Transverse colon (tissue), 4 donors: ENCODE results near the gene NFXL1. TPM values are rescaled to one million over a fixed set of nuclear protein-coding genes. Genes with fewer than 3 reads are reported as not detected.

Experiments used
- DNase-seq: peaks from one replicate; pipeline ENCODE4 v3.0.0-alpha.2; 2019
- H3K27ac ChIP-seq, 4 donors: fragments of 200-600 bp; sonication (generic); 2 replicates each; pipeline ENCODE4 v1.5.1; 2016 to 2018; ENCODE audit warnings: inconsistent platforms in 4 of 4
- H3K27me3 ChIP-seq: fragments of 200-600 bp; sonication (generic); 2 replicates; pipeline ENCODE4 v1.5.1; 2017; ENCODE audit warnings: inconsistent platforms
- H3K36me3 ChIP-seq, 4 donors: fragments of 200-600 bp; sonication (generic); 2 replicates each; pipeline ENCODE4 v1.5.1; 2017 to 2019; ENCODE audit warnings: inconsistent platforms in 4 of 4
- H3K4me1 ChIP-seq, 4 donors: fragments of 200-600 bp; sonication (generic); 2 replicates each; pipeline ENCODE4 v1.5.1; 2017 to 2020; ENCODE audit warnings: inconsistent platforms in 4 of 4
- H3K4me3 ChIP-seq, 4 donors: fragments of 200-600 bp; sonication (generic); 1 replicate in 1 of 4; 2 replicates in 3 of 4; pipeline versions ENCODE4 v1.5.1 to v1.6.1; 2017 to 2019; ENCODE audit warnings: inconsistent platforms in 4 of 4
- H3K9me3 ChIP-seq, 2 donors: fragments of 200-600 bp; sonication (generic); 2 replicates each; pipeline ENCODE4 v1.5.1; 2017 to 2019; ENCODE audit warnings: inconsistent platforms in 2 of 2
- CTCF ChIP-seq, 5 experiments: fragments of 200-600 bp in 3 of 5; fragments of 450-650 bp in 2 of 5; sonication (generic) in 3 of 5; IDR thresholded peaks; 1 replicate in 2 of 5; 2 replicates in 3 of 5; pipeline ENCODE4 v1.5.1; 2016 to 2017; ENCODE audit warnings: antibody characterized with exemption in 5 of 5, inconsistent platforms in 3 of 5, mild to moderate bottlenecking in 2 of 5, moderate library complexity in 1 of 5
- EP300 ChIP-seq: sonication (generic); formaldehyde crosslinking; IDR thresholded peaks from one replicate; pipeline ENCODE4 v1.6.1; 2017; ENCODE audit warnings: antibody characterized with exemption, low read depth
- POLR2A ChIP-seq: fragments of 450-650 bp; IDR thresholded peaks from one replicate; pipeline ENCODE4 v1.6.1; 2016; ENCODE audit warnings: antibody characterized with exemption, mild to moderate bottlenecking, moderate library complexity
- POLR2AphosphoS5 ChIP-seq, 3 donors: sonication (generic); formaldehyde crosslinking; IDR thresholded peaks; one replicate each; pipeline ENCODE4 v1.6.1; 2016; ENCODE audit warnings: antibody characterized with exemption in 3 of 3
- WGBS, 2 donors: methylation state at CpG; one replicate each; pipeline ENCODE4 v1.1.5; 2018; ENCODE audit warnings: low coverage in 1 of 2; 5-methylcytosine and 5-hydroxymethylcytosine counted together
- in situ Hi-C, 4 donors: fragments of 200-750 bp; cut with MboI; loops; one replicate each; pipeline versions ENCODE4 v1.15.0 to v1.15.1; 2017; ENCODE audit warnings: low sequenced_read_pairs in 3 of 4, low pct_ligation_motif_present in 1 of 4, low pct_unique_long_range_greater_than_20kb in 1 of 4
- intact Hi-C: fragments of 100-400 bp; cut with DNase I; formaldehyde crosslinking; loops from one replicate; pipeline ENCODE4 v1.15.1; 2023; ENCODE audit warnings: low total_unique reads
- total RNA-seq, 4 donors: library from RNA; depleted of rRNA; stranded (reverse); fragments of >200 nt; gene quantifications; one replicate each; pipeline ENCODE4 v1.1.0, GENCODE V29; 2016

NFXL1 gene
- total RNA-seq, 4 donors from 2014 or later, result 2.0 to 22.4 (median 9.3) TPM

- Histone ChIP-seq H3K27me3 (peaks cover 24% of the 10 kb centered on the region), H3K27ac (no peak overlapping the region), H3K4me3 (no peak overlapping the region), H3K36me3 (no peaks in the 10 kb centered on the region), H3K4me1 (peaks cover 0 to 26% (median 24%) of the 10 kb centered on the region in 4 donors), H3K9me3 (peaks cover 0 to 3% of the 10 kb centered on the region in 2 donors)
- no peak for DNase-seq
- 80 to 85% methylated on average over 1 to 2 of the region's 2 CpGs for WGBS, 2 donors
- in situ Hi-C loops, result loop anchor here in 2 of 4 donors (25.0 kb wide), 2 partner anchors 148 to 173 kb away; no protein-coding TSS in a partner anchor
- no peak for TF ChIP-seq POLR2A
- no peak for TF ChIP-seq POLR2AphosphoS5 (IDR thresholded peaks at IDR 0.05)
- TF ChIP-seq EP300, result no peak
- no peak for TF ChIP-seq CTCF (IDR thresholded peaks at IDR 0.05)
- intact Hi-C loops, result no loop called here
Observed at GRCh38 chr4:47835494-47835893, 78.9 kb downstream of the NFXL1 start.

- TF ChIP-seq EP300 (no peak), CTCF (IDR thresholded peaks at IDR 0.05) (no peak), POLR2A (no peak), POLR2AphosphoS5 (IDR thresholded peaks at IDR 0.05) (no peak)
- Histone ChIP-seq H3K4me1 (peaks cover 0 to 8% (median 4%) of the 10 kb centered on the region in 4 donors), H3K36me3 (no peaks in the 10 kb centered on the region), H3K27me3 (peaks cover 18% of the 10 kb centered on the region), H3K27ac (no peak overlapping the region), H3K4me3 (no peak overlapping the region), H3K9me3 (peaks cover 0 to 3% of the 10 kb centered on the region in 2 donors)
- no peak for DNase-seq
- intact Hi-C loops, result no loop called here
- in situ Hi-C loops, result loop anchor here in 2 of 4 donors (25.0 kb wide), 2 partner anchors 144 to 169 kb away; no protein-coding TSS in a partner anchor
- 61 to 73% methylated on average over 3 to 5 of the region's 5 CpGs for WGBS, 2 donors
Observed at GRCh38 chr4:47831026-47831679, 83.2 kb downstream of the NFXL1 start.

GRCh38 chr4:47830265-47831025, 83.9 kb downstream of the NFXL1 start:
- no peak for DNase-seq
- no peak overlapping the region for H3K4me3 ChIP-seq
- in situ Hi-C loops, result loop anchor here in 2 of 4 donors (25.0 kb wide), 2 partner anchors 143 to 168 kb away; no protein-coding TSS in a partner anchor
- peaks cover 0 to 3% of the 10 kb centered on the region in 2 donors for H3K9me3 ChIP-seq
- no peaks in the 10 kb centered on the region for H3K36me3 ChIP-seq
- no peak overlapping the region for H3K27ac ChIP-seq
- intact Hi-C loops, result no loop called here
- peaks cover 14% of the 10 kb centered on the region for H3K27me3 ChIP-seq
- TF ChIP-seq POLR2A (no peak), POLR2AphosphoS5 (IDR thresholded peaks at IDR 0.05) (no peak), CTCF (IDR thresholded peaks at IDR 0.05) (no peak), EP300 (no peak)
- 74 to 100% methylated on average over 2 to 3 of the region's 3 CpGs for WGBS, 2 donors
- H3K4me1 ChIP-seq, result peaks cover 0 to under 1% (median 0%) of the 10 kb centered on the region in 4 donors

GRCh38 chr4:47829438-47829837, 84.9 kb downstream of the NFXL1 start:
- Histone ChIP-seq H3K27ac (no peak overlapping the region), H3K36me3 (no peaks in the 10 kb centered on the region), H3K27me3 (peaks cover 9% of the 10 kb centered on the region), H3K9me3 (peaks cover 0 to 3% of the 10 kb centered on the region in 2 donors), H3K4me1 (no peaks in the 10 kb centered on the region), H3K4me3 (no peak overlapping the region)
- TF ChIP-seq POLR2A (no peak), CTCF (IDR thresholded peaks at IDR 0.05) (no peak), POLR2AphosphoS5 (IDR thresholded peaks at IDR 0.05) (no peak), EP300 (no peak)
- no peak for DNase-seq
- intact Hi-C loops (no loop called here), in situ Hi-C loops (loop anchor here in 2 of 4 donors (25.0 kb wide), 2 partner anchors 142 to 167 kb away; no protein-coding TSS in a partner anchor)
